SKM-1 (cell line): ENCODE results near the gene CACNA1G.

ENCODE experiments used
- DNase-seq: peaks from one replicate; lab custom pipeline; 2025; ENCODE audit not compliant: unreplicated experiment; lab: John Stamatoyannopoulos, UW

CACNA1G gene

DNA sequence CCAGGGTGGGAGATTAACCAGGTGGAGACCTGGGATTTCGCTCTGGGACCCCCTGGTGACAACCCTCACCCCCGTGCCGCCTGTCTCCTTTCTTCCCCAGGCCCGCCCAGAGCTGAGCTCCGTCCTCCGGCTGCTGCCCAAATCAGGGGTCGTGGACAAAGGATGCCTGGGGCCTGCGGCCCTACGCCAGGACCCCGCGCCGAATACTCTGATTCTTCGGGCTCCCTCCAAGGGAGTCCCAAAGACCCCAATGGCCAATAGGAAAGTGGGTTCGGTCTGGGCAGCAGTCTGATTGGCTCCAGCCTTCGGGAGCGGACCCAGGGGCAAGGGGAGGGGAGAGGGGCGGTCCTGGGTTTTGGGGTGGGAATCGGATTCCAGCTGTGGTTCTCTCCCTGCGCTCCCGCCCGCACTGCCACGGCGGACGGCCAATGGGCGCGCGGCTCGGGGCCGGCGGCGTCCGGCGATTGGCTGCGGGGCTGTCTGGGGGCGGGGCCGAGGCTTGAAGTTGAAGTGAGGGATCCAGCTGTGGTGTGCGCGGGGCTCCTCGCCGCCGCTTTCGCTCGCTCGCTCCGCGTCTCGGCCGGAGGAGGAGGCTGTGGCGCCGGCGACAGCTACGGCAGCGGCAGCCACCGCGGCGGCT lies at the start of gene CACNA1G:
Gene CACNA1G, plus strand, starts transcription at position 531 of the 640 bp plus-strand sequence. CDS start 745 bp downstream, outside the sequence.
- peak; percentile 41 for DNase-seq

DNA sequence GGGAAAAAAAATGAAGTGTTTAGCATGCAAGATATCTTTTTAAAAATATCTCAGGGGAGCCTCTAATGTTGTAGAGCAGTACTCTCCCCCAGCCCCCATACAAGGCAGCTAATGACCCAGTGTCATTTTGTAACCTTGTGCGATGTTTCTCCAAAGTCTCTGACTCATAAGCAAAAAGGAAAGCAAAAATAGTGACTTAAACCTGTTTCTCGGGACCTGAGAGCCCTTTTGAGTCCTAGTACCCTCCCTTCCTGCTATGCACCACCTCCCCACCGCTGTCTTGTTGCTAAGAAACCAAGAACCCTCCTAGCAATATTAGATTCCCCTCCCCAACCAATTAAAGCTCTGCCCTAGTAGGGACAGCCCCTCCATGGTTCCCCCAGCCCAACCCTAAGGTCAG lies 49.5 kb upstream of the CACNA1G start:
- no peak for DNase-seq

DNA sequence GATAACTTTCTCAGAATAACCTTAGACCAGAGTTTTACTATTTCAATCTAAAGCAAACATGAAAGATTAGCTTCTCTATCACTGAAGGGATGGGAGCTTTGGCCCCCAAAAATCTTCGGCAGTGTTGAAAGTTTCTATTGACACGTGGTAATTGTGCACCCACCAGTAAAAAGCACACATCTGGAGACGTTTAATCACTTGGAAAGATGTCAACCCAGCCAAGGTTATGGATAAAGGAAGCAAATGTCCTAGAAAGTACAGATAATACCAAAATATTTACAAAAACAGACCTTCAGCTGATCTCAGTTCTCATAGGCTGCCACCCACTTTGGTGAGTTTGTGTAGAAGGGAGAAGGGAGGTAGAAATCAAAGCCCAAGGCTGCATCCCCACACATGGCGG lies 47.0 kb upstream of the CACNA1G start:
- DNase-seq: no peak

DNA sequence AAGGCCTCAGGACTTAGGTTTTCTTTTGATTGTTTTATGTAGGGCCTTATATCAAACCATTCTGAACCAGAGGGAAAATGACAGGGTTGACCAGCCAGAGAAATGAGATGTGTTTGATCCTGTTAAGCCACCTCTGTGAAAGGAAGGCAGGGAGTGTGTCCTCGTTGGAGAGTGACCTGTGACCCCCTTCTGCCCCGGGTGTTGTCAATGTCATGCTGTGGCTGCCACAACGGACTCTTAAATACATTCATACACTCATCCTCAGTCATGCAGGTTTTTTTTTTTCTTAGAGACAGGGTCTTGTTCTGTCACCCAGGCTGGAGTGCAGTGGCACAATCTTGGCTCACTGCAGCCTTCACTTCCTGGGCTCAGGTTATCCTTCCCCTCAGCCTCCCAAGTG lies 46.1 kb upstream of the CACNA1G start:
- no peak for DNase-seq

DNA sequence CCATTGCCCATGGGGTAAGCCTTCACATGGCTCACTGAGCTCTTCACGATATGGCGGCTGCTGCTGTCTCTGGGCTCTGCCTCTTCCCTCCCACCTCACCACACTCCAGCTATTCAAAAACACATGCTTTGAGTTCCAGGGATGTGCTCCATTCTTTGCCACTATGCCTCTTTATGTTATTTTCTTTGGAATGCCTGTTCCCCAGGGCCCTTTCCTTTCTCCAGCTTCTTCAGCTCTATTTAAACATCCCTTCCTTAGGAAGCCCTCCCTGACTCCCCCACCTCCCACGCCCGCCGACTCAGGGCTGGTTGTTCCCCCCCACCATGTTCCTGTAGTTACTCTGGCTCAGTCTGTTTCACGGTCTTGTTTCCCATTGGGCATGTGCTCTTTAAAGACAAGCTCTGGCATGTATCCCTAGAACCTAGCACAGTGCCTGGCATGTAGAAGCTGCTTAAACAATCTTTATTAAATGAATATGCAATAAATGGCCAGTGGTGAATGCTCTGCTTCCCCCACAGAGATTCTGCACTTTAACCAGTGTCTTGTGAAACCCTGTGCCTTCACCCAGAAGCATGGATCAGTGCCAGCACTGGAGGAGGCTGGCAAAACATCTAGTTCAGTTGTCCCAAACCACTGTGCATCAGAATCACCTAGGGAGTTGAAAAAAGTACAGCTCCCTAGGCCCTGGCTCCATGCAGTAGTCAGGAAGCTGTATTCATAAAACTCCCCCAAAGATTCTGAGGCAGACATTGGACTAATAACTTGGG lies 45.4 kb upstream of the CACNA1G start:
- no peak for DNase-seq

DNA sequence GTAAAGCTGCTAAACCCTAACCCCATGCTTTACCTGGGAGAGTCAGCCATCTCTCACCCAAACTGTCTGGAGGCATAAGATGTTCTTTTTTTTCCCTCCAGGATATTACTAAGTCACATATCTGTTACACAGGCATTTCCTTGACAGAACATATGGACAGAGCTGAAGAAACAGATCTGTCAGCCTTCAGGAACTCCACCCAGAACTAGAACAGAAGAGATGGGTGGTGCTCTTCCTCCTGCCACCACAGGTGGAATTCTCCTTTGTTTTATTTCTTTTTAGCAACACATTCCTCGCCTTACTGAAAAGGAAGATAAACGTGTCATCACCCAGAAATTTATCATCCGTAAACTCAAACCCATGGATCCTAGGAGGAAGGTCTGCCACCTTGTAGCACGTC lies 43.5 kb upstream of the CACNA1G start:
- no peak for DNase-seq

DNA sequence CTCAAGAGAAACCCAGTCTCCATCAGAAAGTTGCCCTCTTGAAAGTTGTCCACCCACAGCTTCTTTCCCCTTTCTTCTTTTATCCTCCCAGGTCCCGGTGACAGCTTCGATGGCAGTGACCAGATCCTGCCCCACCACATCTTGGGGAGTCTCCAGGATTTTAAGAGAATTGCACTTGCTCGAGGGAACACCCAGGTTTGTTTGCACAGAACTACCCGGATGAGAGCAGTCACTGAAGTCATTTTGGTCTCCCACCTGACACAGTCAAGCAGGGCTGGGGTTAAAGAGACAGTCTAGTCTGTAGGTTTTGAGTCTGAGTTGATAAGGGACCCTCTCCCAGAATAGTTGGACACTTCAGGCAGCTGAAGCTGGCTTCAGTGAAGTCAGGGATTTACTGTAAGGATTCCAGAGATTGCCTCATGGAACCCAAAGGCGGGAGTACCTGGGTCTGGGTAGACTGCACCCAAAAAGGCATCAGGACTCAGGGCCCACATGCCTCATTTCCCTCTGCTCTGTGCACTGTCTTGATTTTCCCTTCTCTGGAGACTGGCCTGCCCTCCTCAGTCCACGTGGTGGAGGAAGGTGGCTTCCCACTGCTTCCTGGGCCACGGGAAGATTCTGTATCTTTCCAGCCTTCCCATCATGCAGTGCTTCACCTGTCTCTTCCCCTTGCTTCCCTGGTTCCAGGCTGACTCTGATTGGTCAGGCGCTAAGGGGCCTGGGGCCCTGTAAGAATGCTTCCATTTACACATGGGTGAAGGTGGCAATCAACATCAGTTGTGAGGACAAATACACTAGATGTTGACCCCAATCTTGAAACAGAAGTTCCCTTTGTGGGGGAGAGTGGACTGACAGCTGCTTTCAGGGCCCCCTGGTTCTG lies 42.8 kb upstream of the CACNA1G start:
- DNase-seq: no peak

DNA sequence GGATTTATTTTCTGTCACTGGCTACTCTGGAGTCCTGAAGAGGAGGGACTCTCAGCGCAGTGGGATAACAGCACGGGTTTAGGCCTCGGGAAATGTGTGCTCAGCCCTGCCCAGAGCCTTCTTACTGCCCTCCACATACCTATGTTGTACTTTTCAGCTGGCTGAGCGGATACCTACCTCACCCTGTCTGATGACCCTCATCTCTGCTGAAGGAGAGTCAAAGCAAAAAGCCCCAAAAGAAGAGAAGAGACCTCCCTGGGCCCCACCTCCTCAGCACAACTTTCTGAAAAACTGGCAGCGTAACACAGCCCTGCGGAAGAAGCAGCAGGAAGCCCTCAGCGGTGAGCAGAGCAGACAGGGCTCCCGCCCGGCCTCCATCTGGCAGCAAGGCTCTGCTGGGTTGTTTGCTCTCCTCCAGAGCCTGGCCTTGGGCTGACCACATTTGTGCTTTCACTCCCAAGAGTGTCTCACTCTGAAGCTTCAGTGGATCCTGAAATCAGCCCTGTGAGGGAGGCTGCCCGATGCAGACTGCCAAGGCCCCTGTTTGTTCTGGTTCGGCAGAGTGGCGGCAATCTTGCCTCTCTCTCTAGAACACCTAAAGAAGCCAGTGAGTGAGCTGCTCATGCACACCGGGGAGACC lies 42.0 kb upstream of the CACNA1G start:
- no peak for DNase-seq

DNA sequence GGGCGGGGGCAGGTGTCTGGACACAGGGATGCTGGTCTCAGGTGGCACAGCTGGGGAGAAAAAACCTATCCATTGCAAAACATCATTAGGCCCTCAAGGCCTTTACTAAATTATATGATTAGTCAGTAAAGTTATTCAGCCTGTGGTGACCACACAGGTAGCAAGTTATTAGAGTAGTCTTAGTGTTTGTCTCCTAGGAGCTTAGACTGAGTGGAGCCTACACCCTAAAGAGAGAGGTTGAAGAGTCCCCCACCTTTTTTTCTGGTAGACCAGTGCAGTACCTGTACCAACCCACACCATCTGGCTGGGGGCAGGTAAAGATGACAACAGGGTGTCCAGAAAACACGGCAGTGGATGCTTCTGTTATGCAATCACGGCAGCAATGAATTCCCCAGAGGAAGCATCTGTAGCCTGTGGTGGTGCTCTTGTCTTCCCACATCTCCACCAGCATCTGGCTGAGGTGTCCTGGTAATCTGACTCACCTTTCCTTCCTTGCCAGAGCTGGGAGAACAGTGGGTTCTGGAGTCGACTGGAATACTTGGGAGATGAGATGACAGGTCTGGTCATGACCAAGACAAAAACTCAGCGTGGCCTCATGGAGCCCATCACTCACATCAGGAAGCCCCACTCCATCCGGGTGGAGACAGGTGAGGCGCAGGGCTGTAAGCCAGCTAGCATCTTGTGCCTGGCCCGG lies 41.2 kb upstream of the CACNA1G start:
- no peak for DNase-seq

DNA sequence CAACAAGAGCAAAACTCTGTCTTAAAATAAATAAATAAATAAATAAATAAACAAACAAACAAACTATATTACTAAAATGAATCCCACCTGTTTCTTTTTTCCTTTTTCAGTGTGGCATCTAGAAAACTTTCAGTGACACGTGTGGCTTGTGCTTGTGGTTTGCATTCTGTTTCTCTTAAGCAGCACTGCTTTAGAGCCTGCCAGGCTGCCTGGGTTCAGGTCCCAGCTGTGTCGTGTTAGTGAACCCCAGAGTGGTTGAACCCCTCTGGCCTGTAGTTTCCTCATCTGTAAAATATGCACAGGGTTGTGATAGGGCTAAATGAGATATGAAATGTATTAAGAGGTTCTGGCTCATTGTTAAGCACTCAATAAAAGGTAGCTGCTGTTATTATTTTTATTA lies 40.0 kb upstream of the CACNA1G start:
- no peak for DNase-seq

DNA sequence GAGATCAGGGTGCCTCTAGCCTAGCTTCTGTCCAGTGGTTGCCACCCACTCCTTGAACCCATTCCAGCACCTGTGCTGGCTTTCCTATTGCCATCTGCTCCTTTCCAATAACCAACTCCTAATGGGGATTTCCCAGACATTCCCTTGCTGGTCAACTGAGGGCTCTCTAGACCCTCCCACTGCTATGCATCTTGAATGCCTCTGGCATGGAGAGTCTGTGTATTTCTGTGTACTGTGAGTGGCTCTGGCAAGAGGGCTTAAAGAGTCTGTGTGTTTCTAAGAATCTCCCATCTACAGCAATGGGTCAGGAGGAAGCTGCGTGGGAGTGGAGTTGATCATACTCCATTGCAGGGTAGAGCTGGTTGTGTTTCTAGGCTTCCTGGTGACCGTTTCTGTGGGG lies 39.0 kb upstream of the CACNA1G start:
- DNase-seq: no peak

DNA sequence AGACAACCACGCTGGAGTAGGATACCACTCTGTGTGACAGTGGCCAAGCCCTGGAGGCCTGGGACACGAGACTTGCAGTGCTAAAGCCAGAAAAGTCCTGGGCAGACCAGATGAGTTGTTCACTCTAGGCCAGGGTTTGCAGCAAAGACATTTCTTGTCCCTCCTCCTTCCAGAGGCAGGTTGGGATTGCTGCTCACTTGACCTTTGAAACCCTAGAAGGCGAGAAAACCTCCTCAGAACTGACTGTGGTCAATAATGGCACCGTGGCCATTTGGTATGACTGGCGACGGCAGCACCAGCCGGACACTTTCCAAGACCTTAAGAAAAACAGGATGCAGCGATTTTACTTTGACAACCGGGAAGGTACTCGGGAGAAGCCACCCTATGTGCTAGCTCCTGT lies 37.7 kb upstream of the CACNA1G start:
- DNase-seq: no peak

DNA sequence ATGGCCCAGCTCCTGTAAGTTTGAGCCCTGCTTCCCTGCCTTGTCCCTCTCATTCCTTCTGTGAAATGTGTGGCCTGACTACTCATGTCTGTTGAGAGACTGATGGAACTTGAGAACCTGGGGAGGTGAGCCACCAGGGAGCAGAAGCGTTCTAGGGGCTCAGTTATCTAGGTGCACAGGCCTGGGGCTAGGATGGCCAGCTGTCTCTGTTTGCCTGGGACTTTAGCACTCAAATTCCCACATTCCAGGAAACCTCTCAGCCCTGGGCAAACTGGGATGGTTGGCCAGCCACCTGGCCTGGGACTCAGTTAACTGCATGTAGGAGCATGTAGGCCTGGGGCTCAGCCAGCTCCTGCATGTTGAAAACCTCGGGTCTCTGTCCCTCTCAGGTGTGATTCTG lies 37.3 kb upstream of the CACNA1G start:
- no peak for DNase-seq

DNA sequence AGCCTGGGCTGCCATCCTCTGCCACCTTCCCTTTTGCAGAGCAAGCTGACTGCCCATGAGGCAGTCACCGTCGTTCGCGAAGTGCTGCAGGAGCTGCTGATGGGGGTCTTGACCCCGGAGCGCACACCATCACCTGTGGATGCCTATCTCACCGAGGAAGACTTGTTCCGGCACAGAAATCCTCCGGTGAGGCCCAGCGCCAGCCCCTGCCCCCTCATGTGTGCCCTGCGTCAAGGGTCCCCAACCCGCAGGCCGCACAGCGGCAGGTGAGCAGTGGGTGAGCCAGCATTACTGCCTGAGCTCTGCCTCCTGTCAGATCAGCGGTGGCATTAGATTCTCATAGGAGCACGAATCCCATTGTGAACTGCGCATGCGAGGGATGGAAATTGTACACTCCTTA lies 35.7 kb upstream of the CACNA1G start:
- no peak for DNase-seq

DNA sequence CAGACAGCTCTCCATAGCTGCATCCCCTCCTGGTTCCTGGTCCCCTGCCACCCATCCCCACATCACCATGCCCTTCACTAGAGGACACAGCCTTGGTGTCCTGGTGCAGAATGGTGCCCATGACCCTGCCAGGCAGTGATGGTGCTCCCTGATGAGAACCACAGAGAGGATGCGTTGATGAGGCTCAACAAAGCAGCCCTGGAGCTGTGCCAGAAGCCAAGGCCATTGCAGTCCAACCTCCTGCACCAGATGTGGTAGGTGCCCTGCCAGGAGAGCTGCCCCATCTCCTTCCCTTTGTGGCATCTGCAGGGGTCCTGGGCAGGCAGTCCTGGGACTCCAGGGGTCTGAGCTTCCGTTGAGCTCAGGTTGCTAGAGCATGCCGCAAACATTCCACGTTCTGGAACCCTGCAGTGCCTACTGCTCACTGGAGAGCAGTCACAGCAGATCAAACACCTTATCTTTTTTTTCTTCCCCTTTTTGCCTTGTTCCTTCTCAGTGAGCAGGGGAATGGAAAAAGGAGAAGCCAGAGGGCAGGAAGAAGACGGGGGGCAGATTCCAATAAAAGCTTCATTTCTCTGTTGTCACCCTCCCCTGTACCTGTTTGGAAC lies 33.3 kb upstream of the CACNA1G start:
- peak; percentile 55 for DNase-seq

DNA sequence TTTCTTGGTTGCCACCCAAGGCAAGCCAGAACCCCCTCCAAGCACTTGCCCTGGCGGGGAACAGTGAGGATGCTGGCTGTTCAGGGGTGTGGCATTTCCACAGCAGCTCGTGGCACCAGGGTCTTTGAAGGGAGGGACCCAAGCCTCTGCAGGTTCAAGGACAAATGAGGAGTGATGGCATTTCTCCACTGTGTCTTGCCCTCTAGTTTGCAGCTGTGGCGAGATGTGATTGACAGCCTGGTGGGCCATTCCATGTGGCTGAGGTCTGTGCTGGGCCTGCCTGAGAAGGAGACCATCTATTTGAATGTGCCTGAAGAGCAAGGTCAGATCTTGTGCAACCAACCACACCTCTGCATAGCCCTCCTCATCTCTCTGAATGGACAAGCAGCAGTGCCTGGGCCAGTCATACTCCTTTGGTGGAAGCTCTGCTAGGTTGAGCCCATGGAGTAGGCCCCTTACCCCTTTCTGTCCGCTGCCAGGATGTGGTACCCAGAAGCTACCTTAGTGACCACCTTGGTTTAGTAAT lies 32.5 kb upstream of the CACNA1G start:
- no peak for DNase-seq

DNA sequence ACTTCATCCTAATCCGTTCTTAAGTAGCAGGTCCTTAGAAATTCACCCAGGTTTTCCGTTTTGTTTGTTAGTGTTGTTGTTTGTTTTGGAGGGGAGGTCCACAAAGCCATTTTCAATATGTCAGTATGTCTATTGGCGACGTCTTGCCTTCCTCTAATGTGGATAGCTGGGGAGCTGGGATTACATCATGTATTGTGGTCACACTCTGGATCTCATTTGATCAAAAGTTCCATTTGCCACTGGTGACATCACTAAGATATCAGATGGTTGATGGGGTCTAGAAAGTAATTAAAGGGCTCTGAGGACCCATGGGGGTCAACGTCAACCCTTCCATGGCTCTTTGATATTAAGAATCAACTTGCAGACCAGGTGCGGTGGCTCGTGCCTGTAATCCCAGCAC lies 30.7 kb upstream of the CACNA1G start:
- no peak for DNase-seq

DNA sequence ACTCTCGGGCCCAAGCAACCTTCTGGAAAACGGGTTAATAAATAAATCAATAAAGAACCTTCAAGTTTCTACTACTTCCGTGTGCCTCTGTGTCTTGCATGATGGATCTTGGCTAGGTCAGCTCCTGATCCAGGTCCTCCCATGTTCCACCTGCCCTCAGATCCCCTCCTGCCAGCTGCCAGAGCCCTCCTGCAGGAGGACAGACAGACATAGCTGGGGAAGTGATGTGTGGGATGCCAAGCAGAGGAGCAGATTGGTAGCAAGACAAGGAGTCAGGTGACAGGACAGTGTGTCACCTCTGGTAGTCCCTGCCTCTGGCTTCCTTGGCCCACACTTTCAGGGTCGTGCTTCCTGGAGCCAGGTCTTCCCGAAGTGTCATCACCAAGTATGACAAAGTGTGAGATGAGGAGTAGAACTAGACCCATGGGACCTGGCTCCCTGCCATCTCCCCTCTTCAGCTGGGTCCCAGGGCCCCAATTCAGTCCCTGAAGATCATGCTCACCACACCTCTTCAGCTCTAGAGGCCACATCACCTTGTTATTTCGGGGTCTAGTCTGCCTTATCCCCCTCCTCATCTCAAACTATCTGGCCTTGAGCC lies 29.0 kb upstream of the CACNA1G start:
- DNase-seq: no peak

DNA sequence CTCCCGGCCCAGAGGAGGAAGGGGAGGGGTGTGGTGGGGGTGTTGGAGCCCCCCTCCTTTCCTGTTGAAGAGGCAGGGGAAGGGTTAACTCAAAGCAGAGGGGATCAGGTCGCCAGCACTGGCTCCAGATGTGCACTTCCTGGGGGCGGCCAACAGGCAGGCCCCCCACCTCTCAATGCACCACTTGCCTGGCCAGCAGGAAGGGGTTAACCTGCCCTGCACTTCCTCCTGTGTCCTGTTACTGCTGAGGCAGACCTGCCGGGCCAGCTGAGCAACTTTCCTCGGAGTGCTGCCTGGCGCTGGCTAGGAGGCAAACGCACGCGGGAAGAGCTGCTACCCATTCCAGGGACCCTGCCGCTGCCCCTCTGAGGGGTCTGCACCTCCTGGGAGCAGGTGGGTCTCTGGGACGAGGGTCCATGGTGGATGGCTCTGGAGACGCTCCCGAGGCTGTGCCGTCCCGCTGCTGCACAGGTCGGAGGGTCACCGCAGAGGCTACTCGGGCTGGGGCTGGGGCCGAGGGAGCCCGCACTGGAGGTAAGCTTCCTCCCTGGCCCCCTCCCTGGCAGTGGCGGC lies 28.0 kb upstream of the CACNA1G start, which contains the start of gene EPN3:
Gene EPN3, plus strand, starts transcription at position 284 of the 573 bp plus-strand sequence. CDS start 3,822 bp downstream, outside the sequence.
- no peak for DNase-seq
